ENCODE measurements around the gene DDX17. TPM values are rescaled to one million over a fixed set of nuclear protein-coding genes. Genes with fewer than 3 reads are reported as not detected.

Gene DDX17
- total and polyA plus RNA-seq, 2 of the 8 experiments (the other 6 are each of a cell fraction or from before 2014, with no cell fraction given): 437 to 441 TPM

GRCh38 chr22:38523479-38523878, 17.4 kb upstream of the DDX17 start:
- Histone ChIP-seq H3K4ac (replicated peaks; ENCODE audit: insufficient read length, low read depth, low read length) (no peak overlapping the region), H2BK12ac (ENCODE audit: low read depth, low read length) (no peak overlapping the region), H3K79me1 (ENCODE audit: low read depth, low read length) (no peaks in the 10 kb centered on the region), H3K9me3 (ENCODE audit: insufficient read depth in 2 of 2, low read depth in 1 of 2, low read length in 1 of 2) (no peaks in the 10 kb centered on the region), H2BK5ac (ENCODE audit: low read depth, low read length) (no peak overlapping the region), H3K56ac (replicated peaks; ENCODE audit: insufficient read length, low read depth, low read length) (no peak overlapping the region), H2BK20ac (ENCODE audit: low read length) (no peak overlapping the region), H4K8ac (ENCODE audit: extremely low read depth, insufficient read depth, low read length) (no peak overlapping the region), H2AFZ (ENCODE audit: low read length) (no peak overlapping the region), H3K14ac (ENCODE audit: insufficient read length) (no peak overlapping the region), H4K91ac (replicated peaks; ENCODE audit: insufficient read length, low read length) (no peak overlapping the region), H3K4me1 (replicated peaks in 1 of 4; ENCODE audit: control insufficient read depth in 3 of 4, insufficient read depth in 4 of 4, low read length in 3 of 4) (no peaks in the 10 kb centered on the region), H2AK5ac (ENCODE audit: low read depth, low read length) (no peak overlapping the region), H2BK120ac (replicated peaks; ENCODE audit: low read depth, low read length) (no peak overlapping the region), H3K23ac (ENCODE audit: insufficient read length) (no peak overlapping the region), H4K20me1 (replicated peaks in 1 of 2; ENCODE audit: control insufficient read depth in 1 of 2, insufficient read depth in 2 of 2, low read length in 2 of 2) (no peaks in the 10 kb centered on the region), H3K4me3 (ENCODE audit: extremely low read depth in 1 of 4, insufficient read depth in 2 of 4, low read depth in 3 of 4, low read length in 4 of 4) (no peak overlapping the region), H4K5ac (ENCODE audit: insufficient read length, low read depth, low read length) (no peak overlapping the region), H2BK15ac (ENCODE audit: low read length) (no peak overlapping the region), H3K27me3 (replicated peaks in 1 of 4; ENCODE audit: control insufficient read depth in 3 of 4, extremely low read depth in 1 of 4, insufficient read depth in 3 of 4, low read length in 3 of 4) (no peaks in the 10 kb centered on the region), H3K23me2 (ENCODE audit: low read depth, low read length) (no peaks in the 10 kb centered on the region), H3K18ac (ENCODE audit: extremely low read depth, low read length) (no peak overlapping the region), H3K4me2 (ENCODE audit: insufficient read depth in 1 of 2, low read depth in 2 of 2, low read length in 2 of 2) (no peak overlapping the region), H3K9ac (replicated peaks in 1 of 4; ENCODE audit: extremely low read depth in 1 of 4, low read depth in 3 of 4, low read length in 3 of 4) (no peak overlapping the region), H3K36me3 (ENCODE audit: control insufficient read depth in 2 of 4, insufficient read depth in 4 of 4, low read length in 3 of 4) (no peaks in the 10 kb centered on the region), H3K79me2 (ENCODE audit: control insufficient read depth in 1 of 2, insufficient read depth in 2 of 2, low read length in 2 of 2) (no peaks in the 10 kb centered on the region), H3K27ac (ENCODE audit: low read depth, low read length) (no peak overlapping the region)
- FAIRE-seq (no peak), DNase-seq (ENCODE audit: low read depth in 1 of 2, low spot score in 2 of 2) (no peak)
- ChIA-PET CTCF (ENCODE audit: partially characterized antibody) (interaction anchor here (0.6 to 2.9 kb wide), 10 partner anchors 10 to 88 kb away, joined by 3 to 18 read pairs (median 4); partner anchors contain the start of gene DMC1), POLR2A (ENCODE audit: partially characterized antibody) (interaction anchor here (0.8 to 2.7 kb wide), 9 partner anchors 9 to 61 kb away, joined by 3 to 9 read pairs (median 3); no protein-coding TSS in a partner anchor)
- TF ChIP-seq JUND (IDR thresholded peaks at IDR 0.05; ENCODE audit: low read length): no peak
- no peak for TF ChIP-seq MAX (IDR thresholded peaks at IDR 0.05)
- no peak for TF ChIP-seq YY1 (IDR thresholded peaks at IDR 0.05; ENCODE audit: low read depth, low read length)
- WGBS, 2 experiments (ENCODE audit: extremely low coverage in 1 of 2, insufficient coverage in 1 of 2, insufficient read length in 1 of 2, insufficient replicate concordance in 2 of 2, low coverage in 1 of 2, low lambda C conversion rate in 2 of 2, missing lambda C conversion rate in 1 of 2): 94% methylated on average over 5 of the region's 5 CpGs; no CpG with 5 or more reads in 1 of the 2 experiments
